Fibroblast of lung (primary cell): ENCODE data around the gene HLA-DMA. TPM values are rescaled to one million over a fixed set of nuclear protein-coding genes. Genes with fewer than 3 reads are reported as not detected.

Experiments
- DNase-seq, 2 donors: peaks; one replicate each; pipeline versions ENCODE4 v3.0.0 to v3.0.0-alpha.2; 2010; ENCODE audit warnings: low read depth in 2 of 2
- H2AFZ ChIP-seq: 2 replicates; pipeline ENCODE4 v1.5.1; 2012; ENCODE audit warnings: low read length, control low read depth, inconsistent platforms
- H3K27ac ChIP-seq: 2 replicates; pipeline ENCODE4 v1.5.1; 2011; ENCODE audit warnings: low read length, control low read depth; ENCODE audit not compliant: insufficient read depth
- H3K27me3 ChIP-seq: 2 replicates; pipeline ENCODE4 v1.5.1; 2011; ENCODE audit warnings: mild to moderate bottlenecking, low read length; ENCODE audit not compliant: control insufficient read depth, insufficient read depth
- H3K36me3 ChIP-seq: 2 replicates; pipeline ENCODE4 v1.5.1; 2011; ENCODE audit warnings: low read length; ENCODE audit not compliant: control insufficient read depth, insufficient read depth
- H3K4me1 ChIP-seq: 2 replicates; pipeline ENCODE4 v1.5.1; 2011; ENCODE audit warnings: low read length; ENCODE audit not compliant: control insufficient read depth, insufficient read depth; ENCODE audit errors: extremely low read depth
- H3K4me2 ChIP-seq: 2 replicates; pipeline ENCODE4 v1.5.1; 2011; ENCODE audit warnings: low read length, control low read depth; ENCODE audit not compliant: insufficient read depth; ENCODE audit errors: extremely low read depth
- H3K4me3 ChIP-seq, 4 experiments: fragments of 200-600 bp in 1 of 4; sonication (generic) in 1 of 4; replicated peaks in 1 of 4; 2 replicates each; pipeline ENCODE4 v1.5.1; 2011 to 2016; ENCODE audit warnings: low read length in 4 of 4, low read depth in 3 of 4, mild to moderate bottlenecking in 3 of 4, control low read depth in 2 of 4, inconsistent platforms in 1 of 4, mixed read lengths in 1 of 4; ENCODE audit not compliant: insufficient read depth in 1 of 4; ENCODE audit errors: control extremely low read depth in 1 of 4
- H3K79me2 ChIP-seq: 2 replicates; pipeline ENCODE4 v1.5.1; 2012; ENCODE audit warnings: mild to moderate bottlenecking, low read length, inconsistent platforms; ENCODE audit not compliant: control insufficient read depth, insufficient read depth
- H3K9ac ChIP-seq: 2 replicates; pipeline ENCODE4 v1.5.1; 2011; ENCODE audit warnings: mild to moderate bottlenecking, low read length, control low read depth; ENCODE audit not compliant: insufficient read depth
- H3K9me3 ChIP-seq: 2 replicates; pipeline ENCODE4 v1.5.1; 2012; ENCODE audit warnings: low read depth, low read length; ENCODE audit not compliant: control insufficient read depth, insufficient read depth
- H4K20me1 ChIP-seq: 2 replicates; pipeline ENCODE4 v1.5.1; 2011; ENCODE audit warnings: low read length; ENCODE audit not compliant: control insufficient read depth, insufficient read depth; ENCODE audit errors: extremely low read depth
- CTCF ChIP-seq, 2 donors: IDR thresholded peaks in 1 of 2; conservative IDR thresholded peaks in 1 of 2; 1 replicate in 1 of 2; 2 replicates in 1 of 2; pipeline ENCODE4 v1.5.1; 2011 to 2012; ENCODE audit warnings: low read length in 2 of 2, control low read depth in 1 of 2, inconsistent platforms in 1 of 2, low read depth in 1 of 2, mild to moderate bottlenecking in 1 of 2
- EZH2 ChIP-seq: IDR thresholded peaks from 2 replicates; pipeline ENCODE4 v1.5.1; 2012; ENCODE audit warnings: low read length, control low read depth, mild to moderate bottlenecking; ENCODE audit errors: missing control alignments
- polyA plus RNA-seq, 2 donors: library from polyadenylated mRNA; depleted of rRNA in 1 of 2; stranded (reverse) in 1 of 2; unstranded in 1 of 2; fragments of >200 nt; gene quantifications; 2 replicates each; pipeline ENCODE4 v1.2.1, GENCODE V29; 2011 to 2012; ENCODE audit warnings: missing spikeins in 1 of 2
- total RNA-seq: library from RNA; depleted of rRNA; stranded (reverse); fragments of >200 nt; gene quantifications from 2 replicates; pipeline ENCODE4 v1.2.1, GENCODE V29; 2014

The HLA-DMA gene
- total and polyA plus RNA-seq, 2 donors (not counting 1 experiment from before 2014, with no cell fraction given) = 7.1 to 12.1 TPM

- no peaks in the 10 kb centered on the region for H4K20me1 ChIP-seq
- no peak overlapping the region for H3K27ac ChIP-seq
- no peak overlapping the region for H3K4me3 ChIP-seq
- no peak for DNase-seq
- H2AFZ ChIP-seq = no peak overlapping the region
- peak overlapping the region; percentile 3 for H3K4me2 ChIP-seq
- H3K9me3 ChIP-seq = no peaks in the 10 kb centered on the region
- no peaks in the 10 kb centered on the region for H3K27me3 ChIP-seq
- H3K36me3 ChIP-seq = no peaks in the 10 kb centered on the region
- H3K4me1 ChIP-seq = peaks cover 13% of the 10 kb centered on the region
- H3K9ac ChIP-seq = no peak overlapping the region
- TF ChIP-seq EZH2 (no peak), CTCF (conservative IDR thresholded peaks at IDR 0.05 in 1 of 2, IDR thresholded peaks at IDR 0.05 in 1 of 2; ENCODE audit: low read depth in 1 of 2, low read length in 2 of 2) (no peak)
- H3K79me2 ChIP-seq = peaks cover 2% of the 10 kb centered on the region
These were observed 9.4 kb upstream of the HLA-DMA start for GRCh38 chr6:32962213-32962826.

GRCh38 chr6:32960563-32960962, 7.7 kb upstream of the HLA-DMA start:
- H3K4me2 ChIP-seq = no peak overlapping the region
- no peak for DNase-seq

GRCh38 chr6:32956176-32956575, 3.3 kb upstream of the HLA-DMA start:
- no peaks in the 10 kb centered on the region for H3K9me3 ChIP-seq
- no peaks in the 10 kb centered on the region for H4K20me1 ChIP-seq
- H3K4me1 ChIP-seq = no peaks in the 10 kb centered on the region
- H3K4me2 ChIP-seq = no peak overlapping the region
- no peak for TF ChIP-seq CTCF (conservative IDR thresholded peaks at IDR 0.05 in 1 of 2, IDR thresholded peaks at IDR 0.05 in 1 of 2; ENCODE audit: low read depth in 1 of 2, low read length in 2 of 2)
- TF ChIP-seq EZH2 = no peak
- no peak overlapping the region for H2AFZ ChIP-seq
- no peak for DNase-seq
- no peak overlapping the region for H3K4me3 ChIP-seq
- no peak overlapping the region for H3K9ac ChIP-seq
- no peaks in the 10 kb centered on the region for H3K36me3 ChIP-seq
- H3K27ac ChIP-seq = no peak overlapping the region
- no peaks in the 10 kb centered on the region for H3K27me3 ChIP-seq
- H3K79me2 ChIP-seq = no peaks in the 10 kb centered on the region

More at GRCh38 chr6:32960563-32960962, 7.7 kb upstream of the HLA-DMA start:
- Histone ChIP-seq H2AFZ (no peak overlapping the region), H3K79me2 (no peaks in the 10 kb centered on the region), H3K27me3 (no peaks in the 10 kb centered on the region), H3K9ac (no peak overlapping the region), H3K9me3 (no peaks in the 10 kb centered on the region), H3K4me1 (no peaks in the 10 kb centered on the region), H3K27ac (no peak overlapping the region), H4K20me1 (no peaks in the 10 kb centered on the region), H3K36me3 (no peaks in the 10 kb centered on the region), H3K4me3 (no peak overlapping the region)
- no peak for TF ChIP-seq EZH2
- TF ChIP-seq CTCF (conservative IDR thresholded peaks at IDR 0.05 in 1 of 2, IDR thresholded peaks at IDR 0.05 in 1 of 2; ENCODE audit: low read depth in 1 of 2, low read length in 2 of 2) = no peak
